Transverse colon (tissue), 4 donors: ENCODE data around the gene ZFP57.

Experiments
- EP300 ChIP-seq: sonication (generic); formaldehyde crosslinking; IDR thresholded peaks from one replicate; pipeline ENCODE4 v1.6.1; 2017; ENCODE audit warnings: antibody characterized with exemption, low read depth
- POLR2AphosphoS5 ChIP-seq, 3 donors: sonication (generic); formaldehyde crosslinking; IDR thresholded peaks; one replicate each; pipeline ENCODE4 v1.6.1; 2016; ENCODE audit warnings: antibody characterized with exemption in 3 of 3
- TF ChIP-seq, protein P1 (sequence below), 5 experiments: fragments of 200-600 bp in 3 of 5; fragments of 450-650 bp in 2 of 5; sonication (generic) in 3 of 5; IDR thresholded peaks; 1 replicate in 2 of 5; 2 replicates in 3 of 5; pipeline ENCODE4 v1.5.1; 2016 to 2017; ENCODE audit warnings: antibody characterized with exemption in 5 of 5, inconsistent platforms in 3 of 5, mild to moderate bottlenecking in 2 of 5, moderate library complexity in 1 of 5

DNA sequence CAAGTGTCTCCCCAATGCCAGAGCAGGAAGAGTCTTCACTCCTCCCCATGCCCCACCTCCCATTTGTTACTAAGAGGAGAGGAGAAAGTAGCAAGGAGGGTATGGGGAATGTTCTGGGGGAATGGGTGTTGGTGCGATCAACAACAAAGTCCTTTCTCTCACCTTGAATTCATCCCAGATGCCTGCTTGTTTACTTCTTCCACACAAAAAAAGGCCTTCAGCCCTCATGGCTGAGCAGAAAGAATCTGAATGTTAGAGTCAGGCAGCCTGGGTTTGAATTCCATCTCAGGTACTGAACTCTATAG is 14.2 kb downstream of the ZFP57 start:
- no peak for TF ChIP-seq POLR2AphosphoS5 (IDR thresholded peaks at IDR 0.05)
- TF ChIP-seq, protein P1, sequence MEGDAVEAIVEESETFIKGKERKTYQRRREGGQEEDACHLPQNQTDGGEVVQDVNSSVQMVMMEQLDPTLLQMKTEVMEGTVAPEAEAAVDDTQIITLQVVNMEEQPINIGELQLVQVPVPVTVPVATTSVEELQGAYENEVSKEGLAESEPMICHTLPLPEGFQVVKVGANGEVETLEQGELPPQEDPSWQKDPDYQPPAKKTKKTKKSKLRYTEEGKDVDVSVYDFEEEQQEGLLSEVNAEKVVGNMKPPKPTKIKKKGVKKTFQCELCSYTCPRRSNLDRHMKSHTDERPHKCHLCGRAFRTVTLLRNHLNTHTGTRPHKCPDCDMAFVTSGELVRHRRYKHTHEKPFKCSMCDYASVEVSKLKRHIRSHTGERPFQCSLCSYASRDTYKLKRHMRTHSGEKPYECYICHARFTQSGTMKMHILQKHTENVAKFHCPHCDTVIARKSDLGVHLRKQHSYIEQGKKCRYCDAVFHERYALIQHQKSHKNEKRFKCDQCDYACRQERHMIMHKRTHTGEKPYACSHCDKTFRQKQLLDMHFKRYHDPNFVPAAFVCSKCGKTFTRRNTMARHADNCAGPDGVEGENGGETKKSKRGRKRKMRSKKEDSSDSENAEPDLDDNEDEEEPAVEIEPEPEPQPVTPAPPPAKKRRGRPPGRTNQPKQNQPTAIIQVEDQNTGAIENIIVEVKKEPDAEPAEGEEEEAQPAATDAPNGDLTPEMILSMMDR (IDR thresholded peaks at IDR 0.05), result no peak
- TF ChIP-seq EP300, result no peak
